DOHH2 (cell line): Measurements from ENCODE around the gene GDPGP1.

ENCODE experiments used
- H3F3A ChIP-seq: fragments of 200-600 bp; sonication (generic), shearing (Covaris generic); 2 replicates; pipeline ENCODE4 v1.6.0; 2016; ENCODE audit warnings: antibody characterized with exemption, mild to moderate bottlenecking; ENCODE audit not compliant: control insufficient read depth, insufficient read depth
- H3K27ac ChIP-seq: fragments of 200-600 bp; sonication (generic); 2 replicates; pipeline ENCODE4 v1.5.1; 2014; ENCODE audit warnings: low read depth, mild to moderate bottlenecking, low read length, moderate library complexity
- H3K27me3 ChIP-seq: fragments of 200-600 bp; sonication (generic); 2 replicates; pipeline ENCODE4 v1.6.1; 2014; ENCODE audit warnings: mild to moderate bottlenecking, low read length, mixed read lengths; ENCODE audit not compliant: control insufficient read depth
- H3K36me3 ChIP-seq: fragments of 200-600 bp; sonication (generic); 2 replicates; pipeline ENCODE4 v1.6.1; 2014; ENCODE audit warnings: mild to moderate bottlenecking, low read length, moderate library complexity, mixed read lengths; ENCODE audit not compliant: control insufficient read depth
- H3K4me1 ChIP-seq: fragments of 200-600 bp; sonication (generic); 2 replicates; pipeline ENCODE4 v1.6.1; 2014; ENCODE audit warnings: mild to moderate bottlenecking, low read length, mixed read lengths; ENCODE audit not compliant: control insufficient read depth
- H3K4me2 ChIP-seq: fragments of 200-600 bp; sonication (generic); 2 replicates; pipeline ENCODE4 v1.6.0; 2014; ENCODE audit warnings: mild to moderate bottlenecking, low read length, moderate library complexity
- H3K4me3 ChIP-seq: fragments of 200-600 bp; sonication (generic); 2 replicates; pipeline ENCODE4 v1.5.1; 2014; ENCODE audit warnings: mild to moderate bottlenecking, low read length, mixed read lengths
- H3K79me2 ChIP-seq: fragments of 200-600 bp; sonication (generic); 2 replicates; pipeline ENCODE4 v1.6.1; 2014; ENCODE audit warnings: mild to moderate bottlenecking, low read length, mixed read lengths; ENCODE audit not compliant: control insufficient read depth
- H3K9me2 ChIP-seq: fragments of 200-600 bp; sonication (generic); replicated peaks from 2 replicates; pipeline ENCODE4 v1.6.1; 2014; ENCODE audit warnings: mild to moderate bottlenecking, low read length, mixed read lengths; ENCODE audit not compliant: control insufficient read depth
- H3K9me3 ChIP-seq: fragments of 200-600 bp; sonication (generic); 2 replicates; pipeline ENCODE4 v1.6.1; 2014; ENCODE audit warnings: antibody characterized with exemption, low read length, mixed read lengths; ENCODE audit not compliant: control insufficient read depth, insufficient read depth
- H4K20me1 ChIP-seq: fragments of 200-600 bp; sonication (generic); 2 replicates; pipeline ENCODE4 v1.6.0; 2014; ENCODE audit warnings: low read depth, mild to moderate bottlenecking, antibody characterized with exemption, low read length, moderate library complexity; ENCODE audit not compliant: control insufficient read depth, insufficient read depth
- CTCF ChIP-seq: fragments of 200-600 bp; sonication (generic); IDR thresholded peaks from one replicate; pipeline ENCODE4 v1.5.1; 2014; ENCODE audit warnings: antibody characterized with exemption, mild to moderate bottlenecking, low read depth, low read length; ENCODE audit not compliant: poor library complexity, severe bottlenecking
- EZH2phosphoT487 ChIP-seq: fragments of 200-600 bp; sonication (generic); IDR thresholded peaks from 2 replicates; pipeline ENCODE4 v1.6.1; 2017; ENCODE audit warnings: borderline replicate concordance, mild to moderate bottlenecking, antibody characterized with exemption, low read length, moderate library complexity, mixed read lengths

Gene GDPGP1

GRCh38 chr15:90222547-90222946, 11.5 kb upstream of the GDPGP1 start:
- Histone ChIP-seq H3K9me3 (no peaks in the 10 kb centered on the region), H3K27ac (no peak overlapping the region), H3K4me1 (peaks cover 16% of the 10 kb centered on the region), H3K79me2 (no peaks in the 10 kb centered on the region), H3K9me2 (no peaks in the 10 kb centered on the region), H3K4me3 (no peak overlapping the region), H4K20me1 (no peaks in the 10 kb centered on the region), H3K4me2 (no peak overlapping the region), H3K36me3 (peaks cover 4% of the 10 kb centered on the region; the same call in 1 of the 2 replicates), H3K27me3 (no peaks in the 10 kb centered on the region), H3F3A (no peaks in the 10 kb centered on the region)
- no peak for TF ChIP-seq CTCF
- no peak for TF ChIP-seq EZH2phosphoT487

GRCh38 chr15:90223441-90224165, 10.4 kb upstream of the GDPGP1 start:
- H3F3A ChIP-seq, result no peaks in the 10 kb centered on the region
- H3K4me2 ChIP-seq, result no peak overlapping the region
- H3K79me2 ChIP-seq, result no peaks in the 10 kb centered on the region
- TF ChIP-seq CTCF, result no peak
- TF ChIP-seq EZH2phosphoT487, result no peak
- no peak overlapping the region for H3K27ac ChIP-seq
- peaks cover 16% of the 10 kb centered on the region for H3K4me1 ChIP-seq
- H3K36me3 ChIP-seq, result peaks cover 7% of the 10 kb centered on the region
- H4K20me1 ChIP-seq, result no peaks in the 10 kb centered on the region
- no peaks in the 10 kb centered on the region for H3K27me3 ChIP-seq
- no peak overlapping the region for H3K4me3 ChIP-seq
- H3K9me2 ChIP-seq, result no peaks in the 10 kb centered on the region
- no peaks in the 10 kb centered on the region for H3K9me3 ChIP-seq

- H3K36me3 ChIP-seq, result peaks cover 21% of the 10 kb centered on the region
- no peaks in the 10 kb centered on the region for H3K9me2 ChIP-seq
- H3K4me2 ChIP-seq, result no peak overlapping the region
- no peaks in the 10 kb centered on the region for H3K9me3 ChIP-seq
- peaks cover 7% of the 10 kb centered on the region for H3K4me1 ChIP-seq
- no peaks in the 10 kb centered on the region for H3F3A ChIP-seq
- H3K79me2 ChIP-seq, result no peaks in the 10 kb centered on the region
- H4K20me1 ChIP-seq, result no peaks in the 10 kb centered on the region
- H3K27ac ChIP-seq, result no peak overlapping the region
- TF ChIP-seq CTCF (no peak), EZH2phosphoT487 (no peak)
- no peaks in the 10 kb centered on the region for H3K27me3 ChIP-seq
- H3K4me3 ChIP-seq, result no peak overlapping the region
These were observed 9.0 kb upstream of the GDPGP1 start for GRCh38 chr15:90225047-90225446.
